ENCODE results near the gene DLGAP1. TPM values are rescaled to one million over a fixed set of nuclear protein-coding genes. Genes with fewer than 3 reads are reported as not detected.
"Not testable (repeated sequence)": the region's sequence is repeated elsewhere in the genome, so short reads cannot be mapped to it uniquely, and the experiment has no call there.

The DLGAP1 gene
- total RNA-seq, 1 experiment from 2014 or later, result 23.0 TPM

GRCh38 chr18:4034815-4035214 lies 420.3 kb downstream of the DLGAP1 start:
- Mint-ChIP-seq H3K4me1 (peaks cover 47% of the 10 kb centered on the region), H3K36me3 (peaks cover 14% of the 10 kb centered on the region), H3K9me3 (peaks cover 16% of the 10 kb centered on the region)
- H3K27me3 Mint-ChIP-seq (ENCODE audit: low read depth); DNase-seq (ENCODE audit: low spot score); H3K4me3 Mint-ChIP-seq; ATAC-seq; POLR2A ChIA-PET; H3K27ac Mint-ChIP-seq: not testable (repeated sequence)
- CTCF ChIA-PET, result interaction anchor here (1.0 kb wide), 1 partner anchor 263 kb away, joined by 3 read pairs; no protein-coding TSS in a partner anchor
- peak; percentile 62; the same call in 1 of the 2 replicates for TF ChIP-seq GTF2I (CRISPR knock-in tag; conservative IDR thresholded peaks at IDR 0.05)

- ChIA-PET CTCF (no interaction called here), POLR2A (no interaction called here)
- DNase-seq (ENCODE audit: low spot score) (no peak), ATAC-seq (no peak)
- H3K27ac Mint-ChIP-seq, result no peak overlapping the region
- no peaks in the 10 kb centered on the region for H3K27me3 Mint-ChIP-seq (ENCODE audit: low read depth)
- peaks cover 28% of the 10 kb centered on the region for H3K36me3 Mint-ChIP-seq
- peaks cover 23% of the 10 kb centered on the region for H3K4me1 Mint-ChIP-seq
- no peak overlapping the region for H3K4me3 Mint-ChIP-seq
- H3K9me3 Mint-ChIP-seq, result peaks cover 33% of the 10 kb centered on the region
- TF ChIP-seq ZNF317 (CRISPR knock-in tag; IDR thresholded peaks at IDR 0.05; ENCODE audit: borderline replicate concordance, low read depth) (no peak), ZNF423 (CRISPR knock-in tag; IDR thresholded peaks at IDR 0.05) (no peak), ZNF396 (CRISPR knock-in tag; IDR thresholded peaks at IDR 0.05; ENCODE audit: borderline replicate concordance) (no peak), ZSCAN18 (CRISPR knock-in tag; IDR thresholded peaks at IDR 0.05) (no peak), USF2 (CRISPR knock-in tag; IDR thresholded peaks at IDR 0.05) (no peak), AR (CRISPR knock-in tag; IDR thresholded peaks at IDR 0.05) (no peak), ETV6 (CRISPR knock-in tag; IDR thresholded peaks at IDR 0.05) (no peak), SOX15 (CRISPR knock-in tag; IDR thresholded peaks at IDR 0.05) (no peak), ATF3 (CRISPR knock-in tag; conservative IDR thresholded peaks at IDR 0.05) (no peak)
These were observed 428.6 kb downstream of the DLGAP1 start for GRCh38 chr18:4026542-4026941.

GRCh38 chr18:4024702-4025101 lies 430.4 kb downstream of the DLGAP1 start:
- DNase-seq (ENCODE audit: low spot score) (no peak), ATAC-seq (no peak)
- ChIA-PET POLR2A (no interaction called here), CTCF (no interaction called here)
- Mint-ChIP-seq H3K4me1 (peaks cover 39% of the 10 kb centered on the region), H3K4me3 (no peak overlapping the region), H3K27ac (no peak overlapping the region), H3K27me3 (ENCODE audit: low read depth) (no peaks in the 10 kb centered on the region), H3K9me3 (peaks cover 25% of the 10 kb centered on the region), H3K36me3 (peaks cover 24% of the 10 kb centered on the region)
- TF ChIP-seq SMAD3 (CRISPR knock-in tag; IDR thresholded peaks at IDR 0.05; ENCODE audit: borderline replicate concordance) (no peak), FOXP4 (CRISPR knock-in tag; IDR thresholded peaks at IDR 0.05) (no peak), MXD4 (CRISPR knock-in tag; IDR thresholded peaks at IDR 0.05; ENCODE audit: borderline replicate concordance) (no peak), FOXK1 (CRISPR knock-in tag; IDR thresholded peaks at IDR 0.05) (no peak)

- H3K27me3 Mint-ChIP-seq (ENCODE audit: low read depth); CTCF ChIA-PET; ATAC-seq; POLR2A ChIA-PET; H3K4me3 Mint-ChIP-seq; H3K27ac Mint-ChIP-seq; DNase-seq (ENCODE audit: low spot score): not testable (repeated sequence)
- Mint-ChIP-seq H3K4me1 (peaks cover 55% of the 10 kb centered on the region), H3K9me3 (peaks cover 23% of the 10 kb centered on the region), H3K36me3 (peaks cover 24% of the 10 kb centered on the region)
These were observed 432.4 kb downstream of the DLGAP1 start for GRCh38 chr18:4022749-4023148.

All from WTC11 (cell line).